ENCODE measurements around the gene MAGEB4.

DNA sequence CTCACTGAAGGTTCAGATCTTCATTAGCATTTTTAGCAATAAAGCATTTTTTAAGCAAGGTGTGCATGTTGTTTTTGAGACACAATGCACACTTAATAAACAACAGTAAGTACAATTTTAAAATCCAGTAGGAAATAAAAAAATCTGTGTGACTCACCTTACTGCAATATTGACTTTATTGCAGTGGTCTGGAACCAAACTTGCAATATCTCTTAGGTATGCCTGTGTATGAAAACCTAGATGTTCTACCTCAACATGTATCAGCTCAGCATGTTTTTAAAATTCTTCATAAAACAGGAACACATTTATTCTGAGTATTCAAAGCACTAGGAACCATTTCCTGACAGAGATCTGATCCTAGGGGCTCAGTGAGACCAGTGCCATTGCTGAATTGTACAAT lies 40.7 kb downstream of the MAGEB4 start:
- TF ChIP-seq, protein P1, sequence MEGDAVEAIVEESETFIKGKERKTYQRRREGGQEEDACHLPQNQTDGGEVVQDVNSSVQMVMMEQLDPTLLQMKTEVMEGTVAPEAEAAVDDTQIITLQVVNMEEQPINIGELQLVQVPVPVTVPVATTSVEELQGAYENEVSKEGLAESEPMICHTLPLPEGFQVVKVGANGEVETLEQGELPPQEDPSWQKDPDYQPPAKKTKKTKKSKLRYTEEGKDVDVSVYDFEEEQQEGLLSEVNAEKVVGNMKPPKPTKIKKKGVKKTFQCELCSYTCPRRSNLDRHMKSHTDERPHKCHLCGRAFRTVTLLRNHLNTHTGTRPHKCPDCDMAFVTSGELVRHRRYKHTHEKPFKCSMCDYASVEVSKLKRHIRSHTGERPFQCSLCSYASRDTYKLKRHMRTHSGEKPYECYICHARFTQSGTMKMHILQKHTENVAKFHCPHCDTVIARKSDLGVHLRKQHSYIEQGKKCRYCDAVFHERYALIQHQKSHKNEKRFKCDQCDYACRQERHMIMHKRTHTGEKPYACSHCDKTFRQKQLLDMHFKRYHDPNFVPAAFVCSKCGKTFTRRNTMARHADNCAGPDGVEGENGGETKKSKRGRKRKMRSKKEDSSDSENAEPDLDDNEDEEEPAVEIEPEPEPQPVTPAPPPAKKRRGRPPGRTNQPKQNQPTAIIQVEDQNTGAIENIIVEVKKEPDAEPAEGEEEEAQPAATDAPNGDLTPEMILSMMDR (IDR thresholded peaks at IDR 0.05): no peak
- no peak for TF ChIP-seq POLR2A (IDR thresholded peaks at IDR 0.05)
- TF ChIP-seq POLR2AphosphoS5 (IDR thresholded peaks at IDR 0.05): no peak

All from breast epithelium (tissue), 3 donors.